Fibroblast of lung (primary cell): ENCODE results near the gene WNK3. TPM values are rescaled to one million over a fixed set of nuclear protein-coding genes. Genes with fewer than 3 reads are reported as not detected.

Experiments used
- DNase-seq, 2 donors: peaks; one replicate each; pipeline versions ENCODE4 v3.0.0 to v3.0.0-alpha.2; 2010; ENCODE audit warnings: low read depth in 2 of 2
- H2AFZ ChIP-seq: 2 replicates; pipeline ENCODE4 v1.5.1; 2012; ENCODE audit warnings: low read length, control low read depth, inconsistent platforms
- H3K27ac ChIP-seq: 2 replicates; pipeline ENCODE4 v1.5.1; 2011; ENCODE audit warnings: low read length, control low read depth; ENCODE audit not compliant: insufficient read depth
- H3K27me3 ChIP-seq: 2 replicates; pipeline ENCODE4 v1.5.1; 2011; ENCODE audit warnings: mild to moderate bottlenecking, low read length; ENCODE audit not compliant: control insufficient read depth, insufficient read depth
- H3K36me3 ChIP-seq: 2 replicates; pipeline ENCODE4 v1.5.1; 2011; ENCODE audit warnings: low read length; ENCODE audit not compliant: control insufficient read depth, insufficient read depth
- H3K4me1 ChIP-seq: 2 replicates; pipeline ENCODE4 v1.5.1; 2011; ENCODE audit warnings: low read length; ENCODE audit not compliant: control insufficient read depth, insufficient read depth; ENCODE audit errors: extremely low read depth
- H3K4me2 ChIP-seq: 2 replicates; pipeline ENCODE4 v1.5.1; 2011; ENCODE audit warnings: low read length, control low read depth; ENCODE audit not compliant: insufficient read depth; ENCODE audit errors: extremely low read depth
- H3K4me3 ChIP-seq, 4 experiments: fragments of 200-600 bp in 1 of 4; sonication (generic) in 1 of 4; replicated peaks in 1 of 4; 2 replicates each; pipeline ENCODE4 v1.5.1; 2011 to 2016; ENCODE audit warnings: low read length in 4 of 4, low read depth in 3 of 4, mild to moderate bottlenecking in 3 of 4, control low read depth in 2 of 4, inconsistent platforms in 1 of 4, mixed read lengths in 1 of 4; ENCODE audit not compliant: insufficient read depth in 1 of 4; ENCODE audit errors: control extremely low read depth in 1 of 4
- H3K79me2 ChIP-seq: 2 replicates; pipeline ENCODE4 v1.5.1; 2012; ENCODE audit warnings: mild to moderate bottlenecking, low read length, inconsistent platforms; ENCODE audit not compliant: control insufficient read depth, insufficient read depth
- H3K9ac ChIP-seq: 2 replicates; pipeline ENCODE4 v1.5.1; 2011; ENCODE audit warnings: mild to moderate bottlenecking, low read length, control low read depth; ENCODE audit not compliant: insufficient read depth
- H3K9me3 ChIP-seq: 2 replicates; pipeline ENCODE4 v1.5.1; 2012; ENCODE audit warnings: low read depth, low read length; ENCODE audit not compliant: control insufficient read depth, insufficient read depth
- H4K20me1 ChIP-seq: 2 replicates; pipeline ENCODE4 v1.5.1; 2011; ENCODE audit warnings: low read length; ENCODE audit not compliant: control insufficient read depth, insufficient read depth; ENCODE audit errors: extremely low read depth
- EZH2 ChIP-seq: IDR thresholded peaks from 2 replicates; pipeline ENCODE4 v1.5.1; 2012; ENCODE audit warnings: low read length, control low read depth, mild to moderate bottlenecking; ENCODE audit errors: missing control alignments
- polyA plus RNA-seq, 2 donors: library from polyadenylated mRNA; depleted of rRNA in 1 of 2; stranded (reverse) in 1 of 2; unstranded in 1 of 2; fragments of >200 nt; gene quantifications; 2 replicates each; pipeline ENCODE4 v1.2.1, GENCODE V29; 2011 to 2012; ENCODE audit warnings: missing spikeins in 1 of 2
- total RNA-seq: library from RNA; depleted of rRNA; stranded (reverse); fragments of >200 nt; gene quantifications from 2 replicates; pipeline ENCODE4 v1.2.1, GENCODE V29; 2014
- TF ChIP-seq, protein P1 (sequence below), 2 donors: IDR thresholded peaks in 1 of 2; conservative IDR thresholded peaks in 1 of 2; 1 replicate in 1 of 2; 2 replicates in 1 of 2; pipeline ENCODE4 v1.5.1; 2011 to 2012; ENCODE audit warnings: low read length in 2 of 2, control low read depth in 1 of 2, inconsistent platforms in 1 of 2, low read depth in 1 of 2, mild to moderate bottlenecking in 1 of 2

WNK3 gene
- total and polyA plus RNA-seq, 2 donors (not counting 1 experiment from before 2014, with no cell fraction given) = 0.17 to 0.24 TPM

DNA sequence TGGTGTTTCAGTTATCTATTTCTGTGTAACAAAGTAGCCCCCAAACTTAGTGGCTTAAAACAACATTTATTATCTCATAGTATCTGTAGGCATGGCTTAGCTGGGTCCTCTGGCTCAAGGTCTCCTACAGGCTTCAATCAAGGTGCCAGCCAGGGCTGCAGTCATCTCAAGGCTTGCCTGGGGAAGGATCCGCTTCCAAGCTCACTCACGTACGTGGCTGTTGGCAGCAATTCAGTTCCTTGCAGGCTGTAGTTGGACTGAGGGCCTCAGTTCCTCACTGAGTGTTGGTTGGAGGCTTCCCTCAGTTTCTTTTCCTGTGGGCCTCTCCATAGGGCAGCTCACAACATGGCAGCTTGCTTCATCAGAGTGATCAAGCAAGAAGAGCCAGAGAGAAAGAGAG lies 184.1 kb downstream of the WNK3 start:
- Histone ChIP-seq H3K79me2 (peaks cover 21% of the 10 kb centered on the region), H3K9me3 (no peaks in the 10 kb centered on the region), H4K20me1 (no peaks in the 10 kb centered on the region), H3K27me3 (no peaks in the 10 kb centered on the region), H3K4me1 (no peaks in the 10 kb centered on the region), H3K4me3 (no peak overlapping the region), H3K36me3 (no peaks in the 10 kb centered on the region), H2AFZ (no peak overlapping the region), H3K4me2 (no peak overlapping the region), H3K27ac (no peak overlapping the region), H3K9ac (no peak overlapping the region)
- no peak for DNase-seq
- TF ChIP-seq, protein P1, sequence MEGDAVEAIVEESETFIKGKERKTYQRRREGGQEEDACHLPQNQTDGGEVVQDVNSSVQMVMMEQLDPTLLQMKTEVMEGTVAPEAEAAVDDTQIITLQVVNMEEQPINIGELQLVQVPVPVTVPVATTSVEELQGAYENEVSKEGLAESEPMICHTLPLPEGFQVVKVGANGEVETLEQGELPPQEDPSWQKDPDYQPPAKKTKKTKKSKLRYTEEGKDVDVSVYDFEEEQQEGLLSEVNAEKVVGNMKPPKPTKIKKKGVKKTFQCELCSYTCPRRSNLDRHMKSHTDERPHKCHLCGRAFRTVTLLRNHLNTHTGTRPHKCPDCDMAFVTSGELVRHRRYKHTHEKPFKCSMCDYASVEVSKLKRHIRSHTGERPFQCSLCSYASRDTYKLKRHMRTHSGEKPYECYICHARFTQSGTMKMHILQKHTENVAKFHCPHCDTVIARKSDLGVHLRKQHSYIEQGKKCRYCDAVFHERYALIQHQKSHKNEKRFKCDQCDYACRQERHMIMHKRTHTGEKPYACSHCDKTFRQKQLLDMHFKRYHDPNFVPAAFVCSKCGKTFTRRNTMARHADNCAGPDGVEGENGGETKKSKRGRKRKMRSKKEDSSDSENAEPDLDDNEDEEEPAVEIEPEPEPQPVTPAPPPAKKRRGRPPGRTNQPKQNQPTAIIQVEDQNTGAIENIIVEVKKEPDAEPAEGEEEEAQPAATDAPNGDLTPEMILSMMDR (conservative IDR thresholded peaks at IDR 0.05 in 1 of 2, IDR thresholded peaks at IDR 0.05 in 1 of 2; ENCODE audit: low read depth in 1 of 2, low read length in 2 of 2) = no peak

DNA sequence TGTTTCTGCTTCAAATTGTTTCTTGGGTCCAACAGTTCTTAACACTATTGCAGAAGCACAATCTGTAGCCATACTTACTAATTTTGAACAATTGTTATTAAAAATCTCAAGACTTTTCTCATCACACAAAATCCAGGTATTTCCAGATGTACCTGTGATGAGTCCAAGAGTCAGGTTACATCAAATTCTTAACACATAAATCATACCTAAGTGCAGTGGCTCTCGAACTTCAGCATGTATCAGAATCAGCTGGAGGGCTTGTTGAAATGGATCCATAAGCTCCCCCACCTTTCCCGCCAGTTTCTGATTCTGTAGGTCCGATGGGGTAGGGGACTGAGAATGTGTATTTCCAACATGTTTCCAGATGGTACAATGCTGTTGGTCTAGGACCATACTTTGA lies 185.4 kb downstream of the WNK3 start:
- no peaks in the 10 kb centered on the region for H3K27me3 ChIP-seq
- no peaks in the 10 kb centered on the region for H3K4me1 ChIP-seq
- no peak overlapping the region for H3K27ac ChIP-seq
- H4K20me1 ChIP-seq = no peaks in the 10 kb centered on the region
- no peak overlapping the region for H2AFZ ChIP-seq
- H3K36me3 ChIP-seq = no peaks in the 10 kb centered on the region
- TF ChIP-seq EZH2 = no peak
- TF ChIP-seq, protein P1 (conservative IDR thresholded peaks at IDR 0.05 in 1 of 2, IDR thresholded peaks at IDR 0.05 in 1 of 2; ENCODE audit: low read depth in 1 of 2, low read length in 2 of 2) = no peak
- H3K4me3 ChIP-seq = no peak overlapping the region
- no peaks in the 10 kb centered on the region for H3K9me3 ChIP-seq
- peaks cover 21% of the 10 kb centered on the region for H3K79me2 ChIP-seq
- no peak for DNase-seq
- H3K4me2 ChIP-seq = no peak overlapping the region
- H3K9ac ChIP-seq = no peak overlapping the region

DNA sequence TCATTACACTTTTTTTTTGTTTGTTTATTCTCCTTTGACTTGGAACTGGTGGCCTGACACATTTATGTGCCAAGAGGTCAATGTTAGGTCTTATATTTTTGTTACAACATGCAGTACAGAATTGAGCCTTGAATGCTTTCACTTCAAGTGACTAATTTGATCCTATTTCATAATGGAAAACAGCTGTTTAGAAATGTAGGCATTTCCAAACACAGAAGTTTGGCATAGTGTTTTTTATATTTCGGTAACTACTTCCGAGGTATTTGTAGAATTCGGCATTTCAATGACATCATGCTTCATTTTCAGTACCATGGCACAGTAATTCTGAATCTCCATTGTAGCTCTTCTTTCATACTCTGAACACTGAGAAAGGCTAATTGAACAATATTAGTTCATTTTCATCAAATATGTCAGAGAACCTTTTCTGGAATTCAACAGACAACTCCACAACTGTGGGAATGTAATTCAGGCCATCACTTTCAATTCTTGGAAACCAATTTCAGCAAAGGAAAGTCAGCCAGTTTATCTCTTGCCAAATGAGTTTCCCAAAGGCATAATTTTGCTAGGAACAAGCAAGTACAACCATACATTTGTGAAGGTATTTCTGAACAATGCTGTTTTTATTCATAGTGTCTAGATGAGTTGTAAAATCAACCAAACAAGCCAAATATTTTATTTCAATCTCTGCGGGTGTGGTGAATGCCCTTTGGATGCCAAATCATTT lies 186.2 kb downstream of the WNK3 start:
- DNase-seq = peak in 1 of 2 donors; percentile 29
- Histone ChIP-seq H4K20me1 (no peaks in the 10 kb centered on the region), H3K4me3 (no peak overlapping the region), H3K4me1 (no peaks in the 10 kb centered on the region), H3K4me2 (no peak overlapping the region), H3K9ac (no peak overlapping the region), H3K27ac (no peak overlapping the region), H3K79me2 (peaks cover 14% of the 10 kb centered on the region), H3K36me3 (no peaks in the 10 kb centered on the region), H2AFZ (no peak overlapping the region), H3K27me3 (no peaks in the 10 kb centered on the region), H3K9me3 (no peaks in the 10 kb centered on the region)
- TF ChIP-seq EZH2 = no peak
- TF ChIP-seq, protein P1 (conservative IDR thresholded peaks at IDR 0.05 in 1 of 2, IDR thresholded peaks at IDR 0.05 in 1 of 2; ENCODE audit: low read depth in 1 of 2, low read length in 2 of 2) = no peak
